Uterus (tissue), 2 donors: ENCODE results near the gene FAM3C.

Experiments
- CTCF ChIP-seq, 4 experiments: fragments of 200-600 bp in 2 of 4; fragments of 450-650 bp in 2 of 4; sonication (generic) in 2 of 4; IDR thresholded peaks; one replicate each; pipeline ENCODE4 v1.5.1; 2016 to 2019; ENCODE audit warnings: antibody characterized with exemption in 4 of 4, mild to moderate bottlenecking in 2 of 4, moderate library complexity in 1 of 4
- POLR2A ChIP-seq, 2 donors: fragments of 450-650 bp; IDR thresholded peaks; one replicate each; pipeline ENCODE4 v1.6.1; 2016; ENCODE audit warnings: antibody characterized with exemption in 2 of 2, mild to moderate bottlenecking in 1 of 2, moderate library complexity in 1 of 2

GRCh38 chr7:121437470-121437869 lies 41.4 kb upstream of the FAM3C start:
- TF ChIP-seq CTCF (IDR thresholded peaks at IDR 0.05) (no peak), POLR2A (IDR thresholded peaks at IDR 0.05) (no peak)
